ENCODE measurements around the gene CADPS.

Gene CADPS

GRCh38 chr3:62686503-62687294 lies 188.5 kb downstream of the CADPS start:
- DNase-seq (ENCODE audit: low spot score), result no peak

GRCh38 chr3:62682826-62683225 lies 192.4 kb downstream of the CADPS start:
- DNase-seq (ENCODE audit: low spot score), result no peak

GRCh38 chr3:62679988-62680387 lies 195.2 kb downstream of the CADPS start:
- no peak for DNase-seq (ENCODE audit: low spot score)

- no peak for DNase-seq (ENCODE audit: low spot score)
Observed at GRCh38 chr3:62678841-62679240, 196.4 kb downstream of the CADPS start.

GRCh38 chr3:62677926-62678325 lies 197.3 kb downstream of the CADPS start:
- DNase-seq (ENCODE audit: low spot score), result no peak

GRCh38 chr3:62676689-62677271 lies 198.4 kb downstream of the CADPS start:
- no peak for DNase-seq (ENCODE audit: low spot score)

- DNase-seq (ENCODE audit: low spot score), result no peak
Observed at GRCh38 chr3:62675492-62675891, 199.7 kb downstream of the CADPS start.

GRCh38 chr3:62672988-62673313 lies 202.3 kb downstream of the CADPS start:
- no peak for DNase-seq (ENCODE audit: low spot score)

- DNase-seq (ENCODE audit: low spot score), result no peak
Observed at GRCh38 chr3:62672270-62672987, 202.8 kb downstream of the CADPS start.

- no peak for DNase-seq (ENCODE audit: low spot score)
Observed at GRCh38 chr3:62670351-62670750, 204.9 kb downstream of the CADPS start.

- no peak for DNase-seq (ENCODE audit: low spot score)
Observed at GRCh38 chr3:62669161-62669560, 206.1 kb downstream of the CADPS start.

GRCh38 chr3:62667714-62668113 lies 207.5 kb downstream of the CADPS start:
- no peak for DNase-seq (ENCODE audit: low spot score)

- DNase-seq (ENCODE audit: low spot score), result no peak
Observed at GRCh38 chr3:62665627-62666437, 209.4 kb downstream of the CADPS start.

- DNase-seq (ENCODE audit: low spot score), result no peak
Observed at GRCh38 chr3:62662677-62663076, 212.5 kb downstream of the CADPS start.

- DNase-seq (ENCODE audit: low spot score), result no peak
Observed at GRCh38 chr3:62659660-62660059, 215.6 kb downstream of the CADPS start.

GRCh38 chr3:62655691-62656063 lies 219.5 kb downstream of the CADPS start:
- no peak for DNase-seq (ENCODE audit: low spot score)

- no peak for DNase-seq (ENCODE audit: low spot score)
Observed at GRCh38 chr3:62655056-62655690, 220.0 kb downstream of the CADPS start.

- DNase-seq (ENCODE audit: low spot score), result no peak
Observed at GRCh38 chr3:62653796-62654195, 221.4 kb downstream of the CADPS start.

- no peak for DNase-seq (ENCODE audit: low spot score)
Observed at GRCh38 chr3:62647711-62648110, 227.5 kb downstream of the CADPS start.

- DNase-seq (ENCODE audit: low spot score), result no peak
Observed at GRCh38 chr3:62644493-62644892, 230.7 kb downstream of the CADPS start.

GRCh38 chr3:62638316-62638715 lies 236.9 kb downstream of the CADPS start:
- no peak for DNase-seq (ENCODE audit: low spot score)

- DNase-seq (ENCODE audit: low spot score), result no peak
Observed at GRCh38 chr3:62636235-62636826, 238.9 kb downstream of the CADPS start.
